Right atrium auricular region (tissue), 2 donors: Measurements from ENCODE around the gene PIK3CB. TPM values are rescaled to one million over a fixed set of nuclear protein-coding genes. Genes with fewer than 3 reads are reported as not detected.
"Not testable (repeated sequence)": the region's sequence is repeated elsewhere in the genome, so short reads cannot be mapped to it uniquely, and the experiment has no call there.

ENCODE experiments used
- DNase-seq: peaks from one replicate; pipeline ENCODE4 v3.0.0-alpha.2; 2019; ENCODE audit warnings: low spot score
- H3K27ac ChIP-seq, 2 donors: fragments of 200-600 bp; sonication (generic); 1 replicate in 1 of 2; 2 replicates in 1 of 2; pipeline ENCODE4 v1.5.1; 2016 to 2019
- H3K27me3 ChIP-seq, 2 donors: fragments of 200-600 bp; sonication (generic); one replicate each; pipeline versions ENCODE4 v1.5.1 to v1.6.0; 2017 to 2019
- H3K36me3 ChIP-seq: fragments of 200-600 bp; sonication (generic); one replicate; pipeline ENCODE4 v1.5.1; 2016
- H3K4me1 ChIP-seq, 2 donors: fragments of 200-600 bp; sonication (generic); one replicate each; pipeline versions ENCODE4 v1.5.1 to v1.6.0; 2017 to 2019
- H3K4me3 ChIP-seq, 2 donors: fragments of 200-600 bp; sonication (generic); 1 replicate in 1 of 2; 2 replicates in 1 of 2; pipeline ENCODE4 v1.5.1; 2017 to 2019; ENCODE audit warnings: mild to moderate bottlenecking in 1 of 2, moderate library complexity in 1 of 2
- H3K9me3 ChIP-seq, 2 donors: fragments of 200-600 bp; sonication (generic); one replicate each; pipeline ENCODE4 v1.5.1; 2019
- CTCF ChIP-seq, 2 donors: fragments of 200-600 bp; sonication (generic); IDR thresholded peaks; one replicate each; pipeline ENCODE4 v1.5.1; 2019; ENCODE audit warnings: antibody characterized with exemption in 2 of 2
- total RNA-seq, 2 donors: library from RNA; depleted of rRNA; stranded (reverse); fragments of >200 nt; gene quantifications; one replicate each; pipeline ENCODE4 v1.1.0, GENCODE V29; 2016

PIK3CB gene
- total RNA-seq, 2 donors from 2014 or later: 27.7 to 35.0 TPM

- Histone ChIP-seq H3K4me3 (no peak overlapping the region), H3K36me3 (peaks cover 4% of the 10 kb centered on the region), H3K4me1 (no peaks in the 10 kb centered on the region), H3K27me3 (no peaks in the 10 kb centered on the region), H3K9me3 (no peaks in the 10 kb centered on the region), H3K27ac (no peak overlapping the region)
- no peak for DNase-seq
- TF ChIP-seq CTCF (IDR thresholded peaks at IDR 0.05): no peak
Measured at GRCh38 chr3:138624518-138624917, 210.2 kb downstream of the PIK3CB start.

GRCh38 chr3:138620431-138620830 lies 214.3 kb downstream of the PIK3CB start:
- no peak overlapping the region for H3K4me3 ChIP-seq

GRCh38 chr3:138615462-138615861 lies 219.3 kb downstream of the PIK3CB start:
- Histone ChIP-seq H3K9me3 (no peaks in the 10 kb centered on the region), H3K36me3 (no peaks in the 10 kb centered on the region), H3K4me3 (no peak overlapping the region), H3K27me3 (no peaks in the 10 kb centered on the region), H3K27ac (no peak overlapping the region), H3K4me1 (no peaks in the 10 kb centered on the region)
- DNase-seq: no peak
- no peak for TF ChIP-seq CTCF (IDR thresholded peaks at IDR 0.05)

More at GRCh38 chr3:138620431-138620830, 214.3 kb downstream of the PIK3CB start:
- no peaks in the 10 kb centered on the region for H3K36me3 ChIP-seq
- no peaks in the 10 kb centered on the region for H3K27me3 ChIP-seq
- no peak for DNase-seq
- no peaks in the 10 kb centered on the region for H3K4me1 ChIP-seq
- H3K9me3 ChIP-seq: no peaks in the 10 kb centered on the region
- no peak for TF ChIP-seq CTCF (IDR thresholded peaks at IDR 0.05)
- H3K27ac ChIP-seq: no peak overlapping the region

- no peak for DNase-seq
- peaks cover 0 to 12% of the 10 kb centered on the region in 2 donors for H3K4me1 ChIP-seq
- no peak for TF ChIP-seq CTCF (IDR thresholded peaks at IDR 0.05)
- peak overlapping the region; percentile 61 to 87 for H3K4me3 ChIP-seq
- no peaks in the 10 kb centered on the region for H3K36me3 ChIP-seq
- peak overlapping the region in 1 of 2 donors; percentile 94 for H3K27ac ChIP-seq
- H3K27me3 ChIP-seq: no peaks in the 10 kb centered on the region
- no peaks in the 10 kb centered on the region for H3K9me3 ChIP-seq
Measured at GRCh38 chr3:138609898-138610266, 224.8 kb downstream of the PIK3CB start.

- peak within 1 kb of the TSS; percentile 61 to 87 for H3K4me3 ChIP-seq
- H3K4me1 ChIP-seq: peaks cover 0 to 12% of the 10 kb centered on the region in 2 donors
- DNase-seq: peak; percentile 77
- H3K9me3 ChIP-seq: no peaks in the 10 kb centered on the region
- H3K27me3 ChIP-seq: no peaks in the 10 kb centered on the region
- H3K27ac ChIP-seq: peak within 1 kb of the TSS; percentile 91 to 94
- no peaks in the 10 kb centered on the region for H3K36me3 ChIP-seq
- TF ChIP-seq CTCF (IDR thresholded peaks at IDR 0.05): no peak
Measured at GRCh38 chr3:138608322-138609135, 226.2 kb downstream of the PIK3CB start, which contains the start of gene FAIM. Gene FAIM, plus strand, starts transcription at chr3:138608771. Its CDS starts 10,956 bp downstream, at chr3:138619727.

GRCh38 chr3:138604106-138604595 lies 230.6 kb downstream of the PIK3CB start:
- not testable (repeated sequence) for H3K4me3 ChIP-seq, H3K4me1 ChIP-seq, H3K27me3 ChIP-seq, H3K9me3 ChIP-seq, H3K36me3 ChIP-seq, H3K27ac ChIP-seq, DNase-seq

Other genes starting within 250 kb of the PIK3CB start
- 10 to 100 TPM; 18.9 to 24.3 TPM for gene CEP70, start 240.7 kb downstream of the PIK3CB start, total RNA-seq
- 1 to 10 TPM; 2.6 to 3.7 TPM for gene FAIM, start 226.2 kb downstream of the PIK3CB start, total RNA-seq
- not detected for gene FOXL2, start 112.2 kb upstream of the PIK3CB start, total RNA-seq
- not detected for gene FOXL2NB, start 112.3 kb upstream of the PIK3CB start, total RNA-seq
- gene PRR23A, start 171.3 kb upstream of the PIK3CB start, total RNA-seq: not detected
- not detected for gene PRR23B, start 186.0 kb upstream of the PIK3CB start, total RNA-seq
- not detected for gene PRR23C, start 210.0 kb upstream of the PIK3CB start, total RNA-seq